ENCODE data around the gene SH2D2A.

SH2D2A gene

DNA sequence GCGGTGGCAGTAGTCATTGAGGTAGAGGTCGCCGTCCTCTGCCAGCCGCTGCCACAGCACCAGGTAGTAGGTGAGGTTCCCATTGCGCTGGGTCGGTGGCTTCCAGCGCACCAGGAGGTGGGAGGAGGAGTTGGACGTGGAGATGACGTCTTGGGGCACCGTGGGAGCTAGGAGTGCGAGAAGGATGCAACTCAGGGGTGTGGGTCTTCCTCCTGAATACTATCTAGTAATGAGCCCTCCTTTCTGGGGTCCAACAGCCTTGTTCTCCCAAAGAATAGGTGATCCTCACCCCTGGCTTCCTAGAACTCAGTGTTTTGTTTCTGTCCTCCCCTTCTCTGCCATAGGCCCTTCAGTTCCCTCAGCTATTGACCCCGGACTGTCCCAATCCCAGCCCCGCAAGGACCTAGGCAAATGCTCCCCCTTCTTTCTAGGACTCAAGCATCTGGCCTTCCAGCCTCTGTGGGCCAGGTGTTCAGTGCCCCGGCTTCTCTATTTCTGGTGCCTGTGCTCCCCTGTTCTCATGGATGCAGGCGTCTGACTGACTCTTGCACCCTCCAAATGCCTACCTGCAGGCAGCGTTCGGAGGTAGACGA is 29.4 kb upstream of the SH2D2A start:
- H3K4me3 ChIP-seq (ENCODE audit: low read depth, low read length), result no peak overlapping the region
- H3K4me2 ChIP-seq (ENCODE audit: low read length), result no peak overlapping the region
- H3K27me3 ChIP-seq (ENCODE audit: control insufficient read depth, insufficient read depth, low read length), result no peaks in the 10 kb centered on the region
- no peaks in the 10 kb centered on the region for H3K4me1 ChIP-seq
- H3K79me2 ChIP-seq, result no peaks in the 10 kb centered on the region
- H3K36me3 ChIP-seq (ENCODE audit: control insufficient read depth, insufficient read depth, low read length), result no peaks in the 10 kb centered on the region
- no peak overlapping the region for H3K27ac ChIP-seq
- H3K9me3 ChIP-seq (ENCODE audit: control insufficient read depth, low read length), result no peaks in the 10 kb centered on the region
- H2AFZ ChIP-seq, result no peak overlapping the region
- no peak overlapping the region for H3K9ac ChIP-seq
- TF ChIP-seq, protein P1, sequence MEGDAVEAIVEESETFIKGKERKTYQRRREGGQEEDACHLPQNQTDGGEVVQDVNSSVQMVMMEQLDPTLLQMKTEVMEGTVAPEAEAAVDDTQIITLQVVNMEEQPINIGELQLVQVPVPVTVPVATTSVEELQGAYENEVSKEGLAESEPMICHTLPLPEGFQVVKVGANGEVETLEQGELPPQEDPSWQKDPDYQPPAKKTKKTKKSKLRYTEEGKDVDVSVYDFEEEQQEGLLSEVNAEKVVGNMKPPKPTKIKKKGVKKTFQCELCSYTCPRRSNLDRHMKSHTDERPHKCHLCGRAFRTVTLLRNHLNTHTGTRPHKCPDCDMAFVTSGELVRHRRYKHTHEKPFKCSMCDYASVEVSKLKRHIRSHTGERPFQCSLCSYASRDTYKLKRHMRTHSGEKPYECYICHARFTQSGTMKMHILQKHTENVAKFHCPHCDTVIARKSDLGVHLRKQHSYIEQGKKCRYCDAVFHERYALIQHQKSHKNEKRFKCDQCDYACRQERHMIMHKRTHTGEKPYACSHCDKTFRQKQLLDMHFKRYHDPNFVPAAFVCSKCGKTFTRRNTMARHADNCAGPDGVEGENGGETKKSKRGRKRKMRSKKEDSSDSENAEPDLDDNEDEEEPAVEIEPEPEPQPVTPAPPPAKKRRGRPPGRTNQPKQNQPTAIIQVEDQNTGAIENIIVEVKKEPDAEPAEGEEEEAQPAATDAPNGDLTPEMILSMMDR (IDR thresholded peaks at IDR 0.05), result no peak

GRCh38 chr1:156845055-156845952 is 28.7 kb upstream of the SH2D2A start:
- H3K27me3 ChIP-seq (ENCODE audit: control insufficient read depth, insufficient read depth, low read length), result no peaks in the 10 kb centered on the region

GRCh38 chr1:156844638-156845037 is 28.0 kb upstream of the SH2D2A start:
- TF ChIP-seq, protein P1 (IDR thresholded peaks at IDR 0.05), result no peak
- no peak overlapping the region for H3K4me2 ChIP-seq (ENCODE audit: low read length)
- H3K9ac ChIP-seq, result no peak overlapping the region
- no peak overlapping the region for H3K27ac ChIP-seq
- no peaks in the 10 kb centered on the region for H3K9me3 ChIP-seq (ENCODE audit: control insufficient read depth, low read length)
- no peak overlapping the region for H2AFZ ChIP-seq
- no peaks in the 10 kb centered on the region for H3K27me3 ChIP-seq (ENCODE audit: control insufficient read depth, insufficient read depth, low read length)
- no peak overlapping the region for H3K4me3 ChIP-seq (ENCODE audit: low read depth, low read length)
- no peaks in the 10 kb centered on the region for H3K36me3 ChIP-seq (ENCODE audit: control insufficient read depth, insufficient read depth, low read length)
- no peaks in the 10 kb centered on the region for H3K79me2 ChIP-seq
- H3K4me1 ChIP-seq, result no peaks in the 10 kb centered on the region

More at GRCh38 chr1:156845055-156845952, 28.7 kb upstream of the SH2D2A start:
- H3K9me3 ChIP-seq (ENCODE audit: control insufficient read depth, low read length), result no peaks in the 10 kb centered on the region
- H2AFZ ChIP-seq, result no peak overlapping the region
- H3K4me3 ChIP-seq (ENCODE audit: low read depth, low read length), result no peak overlapping the region
- no peaks in the 10 kb centered on the region for H3K36me3 ChIP-seq (ENCODE audit: control insufficient read depth, insufficient read depth, low read length)
- TF ChIP-seq, protein P1 (IDR thresholded peaks at IDR 0.05), result no peak
- H3K4me2 ChIP-seq (ENCODE audit: low read length), result no peak overlapping the region
- no peak overlapping the region for H3K27ac ChIP-seq
- no peaks in the 10 kb centered on the region for H3K4me1 ChIP-seq
- H3K9ac ChIP-seq, result no peak overlapping the region
- no peaks in the 10 kb centered on the region for H3K79me2 ChIP-seq

GRCh38 chr1:156844102-156844501 is 27.5 kb upstream of the SH2D2A start:
- Histone ChIP-seq H3K4me1 (no peaks in the 10 kb centered on the region), H2AFZ (no peak overlapping the region), H3K4me2 (ENCODE audit: low read length) (no peak overlapping the region), H3K27me3 (ENCODE audit: control insufficient read depth, insufficient read depth, low read length) (no peaks in the 10 kb centered on the region), H3K9me3 (ENCODE audit: control insufficient read depth, low read length) (no peaks in the 10 kb centered on the region), H3K79me2 (no peaks in the 10 kb centered on the region), H3K4me3 (ENCODE audit: low read depth, low read length) (no peak overlapping the region), H3K9ac (no peak overlapping the region), H3K27ac (no peak overlapping the region), H3K36me3 (ENCODE audit: control insufficient read depth, insufficient read depth, low read length) (no peaks in the 10 kb centered on the region)
- TF ChIP-seq, protein P1 (IDR thresholded peaks at IDR 0.05), result no peak
